Pancreas (tissue), 10 donors: ENCODE measurements around the gene ADAMTS15. TPM values are rescaled to one million over a fixed set of nuclear protein-coding genes. Genes with fewer than 3 reads are reported as not detected.

Experiments
- ATAC-seq, 4 donors: fragments of 200-7000 bp; cut with Tn5 transposase; one replicate each; pipeline versions ENCODE4 v1.8.0 to v1.9.1; 2020; ENCODE audit warnings: mild to moderate bottlenecking in 4 of 4, moderate library complexity in 4 of 4
- DNase-seq, 6 donors: peaks; one replicate each; pipeline ENCODE4 v3.0.0-alpha.2; 2020
- FAIRE-seq: peaks from 2 replicates; lab custom pipeline; 2012; peaks lifted over from hg19 to GRCh38; lab: Jason Lieb, UNC
- H3K27ac ChIP-seq, 4 donors: fragments of 200-600 bp; sonication (generic); 1 replicate in 3 of 4; 2 replicates in 1 of 4; pipeline versions ENCODE4 v1.5.0 to v1.8.0; 2020
- H3K27me3 ChIP-seq, 4 donors: fragments of 200-600 bp; one replicate each; pipeline ENCODE4 v1.8.0; 2021
- H3K36me3 ChIP-seq, 3 donors: fragments of 200-600 bp; sonication (generic) in 1 of 3; one replicate each; pipeline versions ENCODE4 v1.5.0 to v1.8.0; 2020 to 2021
- H3K4me1 ChIP-seq, 3 donors: fragments of 200-600 bp; one replicate each; pipeline ENCODE4 v1.8.0; 2021
- H3K4me3 ChIP-seq, 4 donors: fragments of 200-600 bp; sonication (generic) in 2 of 4; one replicate each; pipeline versions ENCODE4 v1.5.0 to v1.8.0; 2020 to 2021
- H3K9me3 ChIP-seq, 4 donors: fragments of 200-600 bp; one replicate each; pipeline ENCODE4 v1.8.0; 2021
- CTCF ChIP-seq, 4 donors: fragments of 200-600 bp; sonication (generic) in 3 of 4; IDR thresholded peaks; one replicate each; pipeline versions ENCODE4 v1.5.0 to v1.8.0; 2021; ENCODE audit warnings: antibody characterized with exemption in 4 of 4
- WGBS, 2 donors: extraction: QIAGEN DNeasy Blood & Tissue Kit; methylation state at CpG; one replicate each; pipeline ENCODE4 v1.1.7; 2013; 5-methylcytosine and 5-hydroxymethylcytosine counted together
- intact Hi-C, 3 donors: fragments of 100-400 bp; cut with DNase I; formaldehyde crosslinking; loops; one replicate each; pipeline versions ENCODE4 v1.11.1 to v1.14.2; 2022
- polyA plus RNA-seq, 2 donors: library from polyadenylated mRNA; stranded (reverse); fragments of 200-250 nt; gene quantifications; one replicate each; pipeline ENCODE4 v1.2.3, GENCODE V29; 2013
- total RNA-seq, 6 donors: library from RNA; stranded (reverse); fragmentation: NEBNext Ultra II Directional in 4 of 6; extraction: Animal tissue kit (Norgen Biotek cat#: 25700) in 4 of 6; gene quantifications; one replicate each; pipeline versions ENCODE4 v1.2.1 to v1.2.4, GENCODE V29; 2021 to 2023
- donor health status: healthy with polysubstance abuse.
- donor health status: DM: no; HTN: no; CAD: no; lungs with moderate emphysema.
- donor health status: DM: no; HTN: no; CAD: no.
- donor health status: control.
- donor health status: control.
- donor health status: Bipolar disorder and iron deficiency.
- donor health status: DM: yes; HTN: yes; CAD: no.
- donor health status: DM: no; HTN: no; CAD: no.
- donor health status: DM: no; HTN: no; CAD: no.
- donor health status: DM: yes; HTN: yes; CAD: no.

Gene ADAMTS15
- total and polyA plus RNA-seq, 8 donors = 0.14 to 1.2 (median 0.78) TPM

GRCh38 chr11:130431331-130431773 lies 17.1 kb upstream of the ADAMTS15 start:
- DNase-seq (peak; percentile 44 to 88 (median 76)), ATAC-seq (peak; percentile 46 to 71 (median 70)), FAIRE-seq (no peak)
- Histone ChIP-seq H3K4me3 (no peak overlapping the region), H3K36me3 (no peaks in the 10 kb centered on the region), H3K27ac (no peak overlapping the region), H3K4me1 (peaks cover 0 to 5% (median 4%) of the 10 kb centered on the region in 3 donors), H3K9me3 (peaks cover 0 to 2% (median 0%) of the 10 kb centered on the region in 4 donors), H3K27me3 (peaks cover 0 to 14% (median 7%) of the 10 kb centered on the region in 4 donors)
- WGBS, 2 donors = 8 to 13% methylated on average over 10 of the region's 10 CpGs
- TF ChIP-seq CTCF (IDR thresholded peaks at IDR 0.05) = peak; percentile 35 to 57 (median 49)
- intact Hi-C loops = loop anchor here in 2 of 3 donors (5.0 to 10.0 kb wide), 2 partner anchors 431 to 433 kb away; no protein-coding TSS in a partner anchor

GRCh38 chr11:130431801-130432200 lies 16.6 kb upstream of the ADAMTS15 start:
- no peak for FAIRE-seq
- Histone ChIP-seq H3K9me3 (peaks cover 0 to 2% (median 0%) of the 10 kb centered on the region in 4 donors), H3K36me3 (no peaks in the 10 kb centered on the region), H3K4me1 (peaks cover 0 to 5% (median 4%) of the 10 kb centered on the region in 3 donors), H3K4me3 (no peak overlapping the region), H3K27ac (no peak overlapping the region), H3K27me3 (peaks cover 0 to 14% (median 6%) of the 10 kb centered on the region in 4 donors)
- 37 to 64% methylated on average over 3 of the region's 3 CpGs for WGBS, 2 donors
- no peak for DNase-seq
- no peak for TF ChIP-seq CTCF (IDR thresholded peaks at IDR 0.05)
- intact Hi-C loops = loop anchor here in 2 of 3 donors (5.0 to 10.0 kb wide), 2 partner anchors 430 to 433 kb away; no protein-coding TSS in a partner anchor
- no peak for ATAC-seq

- no peaks in the 10 kb centered on the region for H3K36me3 ChIP-seq
- intact Hi-C loops = loop anchor here in 2 of 3 donors (5.0 to 10.0 kb wide), 2 partner anchors 429 to 431 kb away; no protein-coding TSS in a partner anchor
- no peak for FAIRE-seq
- H3K4me3 ChIP-seq = no peak overlapping the region
- no peaks in the 10 kb centered on the region for H3K4me1 ChIP-seq
- H3K9me3 ChIP-seq = peaks cover 0 to 2% (median 0%) of the 10 kb centered on the region in 4 donors
- no peak for TF ChIP-seq CTCF (IDR thresholded peaks at IDR 0.05)
- WGBS, 2 donors = 72 to 80% methylated on average over 4 of the region's 4 CpGs
- no peak overlapping the region for H3K27ac ChIP-seq
- no peak for DNase-seq
- H3K27me3 ChIP-seq = peaks cover 0 to 6% (median 2%) of the 10 kb centered on the region in 4 donors
- no peak for ATAC-seq
Observed at GRCh38 chr11:130433357-130433756, 15.1 kb upstream of the ADAMTS15 start.

- 1% methylated on average over 20 of the region's 20 CpGs for WGBS, 2 donors
- peak; percentile 87 for FAIRE-seq
- intact Hi-C loops = loop anchor here (5.0 to 10.0 kb wide), 2 partner anchors 428 to 430 kb away; no protein-coding TSS in a partner anchor
Observed at GRCh38 chr11:130434521-130435223, 13.8 kb upstream of the ADAMTS15 start.

More at GRCh38 chr11:130434521-130435223, 13.8 kb upstream of the ADAMTS15 start:
- peak; percentile 13 to 89 (median 67) for TF ChIP-seq CTCF (IDR thresholded peaks at IDR 0.05)
- Histone ChIP-seq H3K9me3 (peaks cover 0 to 2% (median 0%) of the 10 kb centered on the region in 4 donors), H3K4me3 (peak overlapping the region; percentile 15 to 57 (median 33)), H3K4me1 (no peaks in the 10 kb centered on the region), H3K27ac (no peak overlapping the region), H3K36me3 (no peaks in the 10 kb centered on the region), H3K27me3 (peaks cover 0 to 6% (median 2%) of the 10 kb centered on the region in 4 donors)
- DNase-seq (peak; percentile 61 to 78 (median 73)), ATAC-seq (peak; percentile 92 to 97 (median 96))
